ENCODE measurements around the gene RGS9. TPM values are rescaled to one million over a fixed set of nuclear protein-coding genes. Genes with fewer than 3 reads are reported as not detected.
"Not testable (repeated sequence)": the region's sequence is repeated elsewhere in the genome, so short reads cannot be mapped to it uniquely, and the experiment has no call there.

Gene RGS9
- total and polyA plus RNA-seq, 2 experiments from 2014 or later, result 3.1 to 3.3 TPM

DNA sequence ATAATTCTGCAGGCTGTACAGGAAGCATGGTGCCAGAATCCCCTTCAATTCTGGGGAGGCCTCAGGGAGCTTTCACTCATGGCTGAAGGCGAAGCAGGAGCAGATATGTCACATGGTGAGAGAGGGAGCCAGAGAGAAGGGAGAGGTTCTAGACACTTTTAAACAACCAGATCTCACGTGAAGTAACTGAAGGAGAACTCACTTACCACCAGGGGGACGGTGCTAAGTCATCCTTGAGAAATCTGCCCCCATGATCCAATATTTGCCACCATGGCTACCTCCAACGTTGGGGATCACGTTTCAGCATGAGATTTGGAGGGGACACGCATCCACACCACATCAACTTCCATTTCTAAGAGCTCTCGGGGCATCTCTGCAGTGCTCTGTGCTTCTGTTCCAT lies 43.2 kb upstream of the RGS9 start:
- no peak overlapping the region for H3K4me2 ChIP-seq
- no peak for DNase-seq (ENCODE audit: low spot score)
- no peaks in the 10 kb centered on the region for H3K27me3 ChIP-seq
- no peak overlapping the region for H3K27ac ChIP-seq
- TF ChIP-seq EZH2 (IDR thresholded peaks at IDR 0.05; ENCODE audit: borderline replicate concordance) (no peak), EZH2phosphoT487 (IDR thresholded peaks at IDR 0.05; ENCODE audit: low read depth, severe bottlenecking, unreplicated experiment) (no peak)
- TF ChIP-seq, protein P1, sequence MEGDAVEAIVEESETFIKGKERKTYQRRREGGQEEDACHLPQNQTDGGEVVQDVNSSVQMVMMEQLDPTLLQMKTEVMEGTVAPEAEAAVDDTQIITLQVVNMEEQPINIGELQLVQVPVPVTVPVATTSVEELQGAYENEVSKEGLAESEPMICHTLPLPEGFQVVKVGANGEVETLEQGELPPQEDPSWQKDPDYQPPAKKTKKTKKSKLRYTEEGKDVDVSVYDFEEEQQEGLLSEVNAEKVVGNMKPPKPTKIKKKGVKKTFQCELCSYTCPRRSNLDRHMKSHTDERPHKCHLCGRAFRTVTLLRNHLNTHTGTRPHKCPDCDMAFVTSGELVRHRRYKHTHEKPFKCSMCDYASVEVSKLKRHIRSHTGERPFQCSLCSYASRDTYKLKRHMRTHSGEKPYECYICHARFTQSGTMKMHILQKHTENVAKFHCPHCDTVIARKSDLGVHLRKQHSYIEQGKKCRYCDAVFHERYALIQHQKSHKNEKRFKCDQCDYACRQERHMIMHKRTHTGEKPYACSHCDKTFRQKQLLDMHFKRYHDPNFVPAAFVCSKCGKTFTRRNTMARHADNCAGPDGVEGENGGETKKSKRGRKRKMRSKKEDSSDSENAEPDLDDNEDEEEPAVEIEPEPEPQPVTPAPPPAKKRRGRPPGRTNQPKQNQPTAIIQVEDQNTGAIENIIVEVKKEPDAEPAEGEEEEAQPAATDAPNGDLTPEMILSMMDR (IDR thresholded peaks at IDR 0.05; ENCODE audit: poor library complexity), result no peak
- no peak overlapping the region for H2AFZ ChIP-seq
- no peak overlapping the region for H3K4me3 ChIP-seq
- no peaks in the 10 kb centered on the region for H3K9me2 ChIP-seq (replicated peaks; ENCODE audit: insufficient read depth)
- no peaks in the 10 kb centered on the region for H4K20me1 ChIP-seq (ENCODE audit: insufficient read depth, poor library complexity, severe bottlenecking)
- WGBS (ENCODE audit: low lambda C conversion rate, missing lambda C conversion rate), result 86% methylated on average over 7 of the region's 7 CpGs
- no peaks in the 10 kb centered on the region for H3K9me3 ChIP-seq (ENCODE audit: low read depth)
- H3K36me3 ChIP-seq (replicated peaks; ENCODE audit: insufficient read depth, low read depth), result no peaks in the 10 kb centered on the region
- no peaks in the 10 kb centered on the region for H3K4me1 ChIP-seq (ENCODE audit: insufficient read depth)
- H3K79me2 ChIP-seq, result no peaks in the 10 kb centered on the region

DNA sequence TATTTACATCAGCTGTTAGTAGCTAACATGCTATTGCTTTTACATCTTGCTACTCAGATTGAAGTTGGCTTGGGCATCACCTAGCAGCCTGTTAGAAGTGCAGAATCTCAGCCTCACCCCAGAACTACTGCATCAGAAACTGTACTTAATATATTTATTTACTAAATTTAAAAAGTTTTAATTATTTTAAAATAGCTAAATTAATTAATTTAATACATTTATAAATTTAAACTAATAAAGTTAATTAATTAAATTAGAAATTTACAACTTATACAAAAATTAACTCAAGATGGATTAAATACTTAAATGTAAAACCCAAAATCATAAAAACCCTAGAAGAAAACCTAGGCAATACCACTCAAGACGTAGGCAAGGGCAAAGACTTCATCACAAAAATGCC lies 41.7 kb upstream of the RGS9 start:
- DNase-seq (ENCODE audit: low spot score), result no peak
- Histone ChIP-seq H3K27ac (no peak overlapping the region), H3K9me2 (replicated peaks; ENCODE audit: insufficient read depth) (no peaks in the 10 kb centered on the region), H3K9me3 (ENCODE audit: low read depth) (no peaks in the 10 kb centered on the region), H2AFZ (no peak overlapping the region), H4K20me1 (ENCODE audit: insufficient read depth, poor library complexity, severe bottlenecking) (no peaks in the 10 kb centered on the region), H3K36me3 (replicated peaks; ENCODE audit: insufficient read depth, low read depth) (no peaks in the 10 kb centered on the region), H3K4me3 (no peak overlapping the region), H3K27me3 (no peaks in the 10 kb centered on the region), H3K4me1 (ENCODE audit: insufficient read depth) (peaks cover 6% of the 10 kb centered on the region), H3K79me2 (no peaks in the 10 kb centered on the region), H3K4me2 (no peak overlapping the region)
- 82% methylated on average over 1 of the region's 1 CpG for WGBS (ENCODE audit: low lambda C conversion rate, missing lambda C conversion rate)
- TF ChIP-seq EZH2phosphoT487 (IDR thresholded peaks at IDR 0.05; ENCODE audit: low read depth, severe bottlenecking, unreplicated experiment) (no peak), EZH2 (IDR thresholded peaks at IDR 0.05; ENCODE audit: borderline replicate concordance) (no peak)
- TF ChIP-seq, protein P1 (IDR thresholded peaks at IDR 0.05; ENCODE audit: poor library complexity), result no peak

DNA sequence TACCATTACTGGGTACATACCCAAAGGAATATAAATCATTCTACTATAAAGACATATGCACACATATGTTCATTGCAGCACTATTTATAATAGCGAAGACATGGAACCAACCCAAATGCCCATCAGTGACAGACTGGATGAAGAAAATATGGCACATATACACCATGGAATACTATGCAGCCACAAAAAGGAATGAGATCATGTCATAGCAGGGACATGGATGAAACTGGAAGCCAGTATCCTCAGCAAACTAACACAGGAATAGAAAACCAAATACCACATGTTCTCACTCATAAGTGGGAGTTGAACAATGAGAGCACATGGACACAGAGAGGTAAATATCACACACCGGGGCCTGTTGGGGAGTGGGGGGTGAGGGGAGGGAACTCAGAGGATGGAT lies 40.8 kb upstream of the RGS9 start:
- H4K20me1 ChIP-seq (ENCODE audit: insufficient read depth, poor library complexity, severe bottlenecking); H3K9me3 ChIP-seq (ENCODE audit: low read depth); H3K4me3 ChIP-seq; H3K9me2 ChIP-seq (replicated peaks; ENCODE audit: insufficient read depth); H3K4me2 ChIP-seq; H3K79me2 ChIP-seq; H3K36me3 ChIP-seq (replicated peaks; ENCODE audit: insufficient read depth, low read depth); H3K27me3 ChIP-seq; H3K27ac ChIP-seq; DNase-seq (ENCODE audit: low spot score); H3K4me1 ChIP-seq (ENCODE audit: insufficient read depth); H2AFZ ChIP-seq: not testable (repeated sequence)
- 95% methylated on average over 1 of the region's 2 CpGs for WGBS (ENCODE audit: low lambda C conversion rate, missing lambda C conversion rate)

DNA sequence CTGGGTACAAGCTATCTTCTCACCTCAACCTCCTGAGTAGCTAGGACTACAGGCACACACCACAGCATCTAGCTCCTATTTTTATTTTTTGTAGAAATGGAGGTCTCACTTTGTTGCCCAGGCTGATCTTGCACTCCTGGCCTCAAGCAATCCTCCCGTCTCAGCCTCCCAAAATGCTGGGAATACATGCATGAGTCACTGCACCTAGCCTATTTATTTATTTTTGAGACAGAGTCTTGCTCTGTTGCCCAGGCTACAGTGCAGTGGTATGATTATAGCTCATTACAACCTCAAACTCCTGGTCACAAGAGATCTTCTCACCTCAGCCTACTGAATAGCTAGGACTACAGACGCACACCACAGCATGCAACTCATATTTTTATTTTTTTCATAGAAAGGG lies 40.1 kb upstream of the RGS9 start:
- no peak overlapping the region for H2AFZ ChIP-seq
- no peaks in the 10 kb centered on the region for H3K9me3 ChIP-seq (ENCODE audit: low read depth)
- H3K36me3 ChIP-seq (replicated peaks; ENCODE audit: insufficient read depth, low read depth), result no peaks in the 10 kb centered on the region
- no peaks in the 10 kb centered on the region for H3K79me2 ChIP-seq
- H4K20me1 ChIP-seq (ENCODE audit: insufficient read depth, poor library complexity, severe bottlenecking), result no peaks in the 10 kb centered on the region
- no peak for DNase-seq (ENCODE audit: low spot score)
- H3K4me1 ChIP-seq (ENCODE audit: insufficient read depth), result peaks cover 10% of the 10 kb centered on the region
- 86% methylated on average over 2 of the region's 2 CpGs for WGBS (ENCODE audit: low lambda C conversion rate, missing lambda C conversion rate)
- H3K9me2 ChIP-seq (replicated peaks; ENCODE audit: insufficient read depth), result no peaks in the 10 kb centered on the region
- no peaks in the 10 kb centered on the region for H3K27me3 ChIP-seq
- no peak overlapping the region for H3K27ac ChIP-seq
- no peak overlapping the region for H3K4me3 ChIP-seq
- no peak overlapping the region for H3K4me2 ChIP-seq
- TF ChIP-seq EZH2 (IDR thresholded peaks at IDR 0.05; ENCODE audit: borderline replicate concordance) (no peak), EZH2phosphoT487 (IDR thresholded peaks at IDR 0.05; ENCODE audit: low read depth, severe bottlenecking, unreplicated experiment) (no peak)
- TF ChIP-seq, protein P1 (IDR thresholded peaks at IDR 0.05; ENCODE audit: poor library complexity), result no peak
